Chondrocyte (in vitro differentiated cells): ENCODE results near the gene CHN1. TPM values are rescaled to one million over a fixed set of nuclear protein-coding genes. Genes with fewer than 3 reads are reported as not detected.

Experiments used
- DNase-seq: peaks from one replicate; pipeline ENCODE4 v3.0.0; 2021; ENCODE audit warnings: mixed read lengths, low spot score
- H3K27ac Mint-ChIP-seq: one replicate; pipeline ENCODE4 v1.8.0; 2021; ENCODE audit warnings: mild to moderate bottlenecking, moderate library complexity, mixed read lengths; ENCODE audit not compliant: unreplicated experiment
- H3K27me3 Mint-ChIP-seq: 2 replicates; pipeline ENCODE4 v1.8.0; 2021; ENCODE audit warnings: low read depth, mixed read lengths
- H3K36me3 Mint-ChIP-seq: 2 replicates; pipeline ENCODE4 v1.8.0; 2021; ENCODE audit warnings: low read depth, mixed read lengths
- H3K4me1 Mint-ChIP-seq: 2 replicates; pipeline ENCODE4 v1.8.0; 2021; ENCODE audit warnings: low read depth, mild to moderate bottlenecking, mixed read lengths
- H3K4me3 Mint-ChIP-seq: one replicate; pipeline ENCODE4 v1.8.0; 2021; ENCODE audit warnings: mild to moderate bottlenecking, moderate library complexity, mixed read lengths; ENCODE audit not compliant: unreplicated experiment
- H3K9me3 Mint-ChIP-seq: 2 replicates; pipeline ENCODE4 v1.8.0; 2021; ENCODE audit warnings: low read depth, mixed read lengths
- CTCF ChIP-seq: fragments of 200-600 bp; sonication (generic); IDR thresholded peaks from 2 replicates; pipeline ENCODE4 v1.5.0; 2021; ENCODE audit warnings: antibody characterized with exemption, mild to moderate bottlenecking, moderate library complexity
- total RNA-seq: library from RNA; stranded (reverse); gene quantifications from 3 replicates; pipeline ENCODE4 v1.2.1, GENCODE V29; 2021

The CHN1 gene
- total RNA-seq, 1 donor from 2014 or later, result 23.1 TPM

GRCh38 chr2:174866421-174866820 is 138.8 kb downstream of the CHN1 start:
- no peak for DNase-seq

GRCh38 chr2:174863183-174863582 is 142.0 kb downstream of the CHN1 start:
- Mint-ChIP-seq H3K36me3 (no peaks in the 10 kb centered on the region), H3K27ac (no peak overlapping the region), H3K27me3 (no peaks in the 10 kb centered on the region), H3K4me1 (peaks cover 7% of the 10 kb centered on the region), H3K4me3 (no peak overlapping the region), H3K9me3 (no peaks in the 10 kb centered on the region)
- no peak for DNase-seq
- no peak for TF ChIP-seq CTCF

More at GRCh38 chr2:174866421-174866820, 138.8 kb downstream of the CHN1 start:
- Mint-ChIP-seq H3K27ac (no peak overlapping the region), H3K27me3 (no peaks in the 10 kb centered on the region), H3K9me3 (no peaks in the 10 kb centered on the region), H3K4me3 (no peak overlapping the region), H3K4me1 (no peaks in the 10 kb centered on the region), H3K36me3 (no peaks in the 10 kb centered on the region)
- no peak for TF ChIP-seq CTCF

- Mint-ChIP-seq H3K36me3 (no peaks in the 10 kb centered on the region), H3K9me3 (no peaks in the 10 kb centered on the region), H3K4me1 (peaks cover 7% of the 10 kb centered on the region), H3K4me3 (no peak overlapping the region), H3K27me3 (no peaks in the 10 kb centered on the region), H3K27ac (no peak overlapping the region)
- no peak for TF ChIP-seq CTCF
- DNase-seq, result no peak
Observed at GRCh38 chr2:174859563-174860169, 145.5 kb downstream of the CHN1 start.

GRCh38 chr2:174858745-174859144 is 146.4 kb downstream of the CHN1 start:
- Mint-ChIP-seq H3K27me3 (no peaks in the 10 kb centered on the region), H3K4me3 (no peak overlapping the region), H3K4me1 (peaks cover 7% of the 10 kb centered on the region), H3K27ac (no peak overlapping the region), H3K36me3 (no peaks in the 10 kb centered on the region), H3K9me3 (no peaks in the 10 kb centered on the region)
- no peak for TF ChIP-seq CTCF
- no peak for DNase-seq

- no peak overlapping the region for H3K4me3 Mint-ChIP-seq
- no peaks in the 10 kb centered on the region for H3K36me3 Mint-ChIP-seq
- H3K9me3 Mint-ChIP-seq, result no peaks in the 10 kb centered on the region
- no peak for DNase-seq
- no peaks in the 10 kb centered on the region for H3K27me3 Mint-ChIP-seq
- no peak for TF ChIP-seq CTCF
- peaks cover 7% of the 10 kb centered on the region for H3K4me1 Mint-ChIP-seq
- H3K27ac Mint-ChIP-seq, result no peak overlapping the region
Observed at GRCh38 chr2:174856447-174856846, 148.7 kb downstream of the CHN1 start.
